Measurements from ENCODE around the gene HS6ST2. TPM values are rescaled to one million over a fixed set of nuclear protein-coding genes. Genes with fewer than 3 reads are reported as not detected.

The HS6ST2 gene
- total RNA-seq, 1 donor from 2014 or later, result not detected

GRCh38 chrX:132689612-132690563 lies 268.5 kb downstream of the HS6ST2 start:
- no peak for DNase-seq (ENCODE audit: low spot score in 2 of 2)
- Histone ChIP-seq H3K27ac (no peak overlapping the region), H3K9me3 (no peaks in the 10 kb centered on the region), H3K36me3 (no peaks in the 10 kb centered on the region), H3K4me3 (no peak overlapping the region), H3K27me3 (no peaks in the 10 kb centered on the region), H3K4me1 (no peaks in the 10 kb centered on the region)
- TF ChIP-seq CTCF (IDR thresholded peaks at IDR 0.05), result no peak
- intact Hi-C loops (cut with DNase I), result no loop called here

GRCh38 chrX:132685276-132685675 lies 273.2 kb downstream of the HS6ST2 start:
- Histone ChIP-seq H3K9me3 (no peaks in the 10 kb centered on the region), H3K36me3 (no peaks in the 10 kb centered on the region), H3K4me1 (no peaks in the 10 kb centered on the region), H3K27ac (no peak overlapping the region), H3K27me3 (no peaks in the 10 kb centered on the region), H3K4me3 (no peak overlapping the region)
- no peak for DNase-seq (ENCODE audit: low spot score in 2 of 2)
- intact Hi-C loops (cut with DNase I), result no loop called here
- no peak for TF ChIP-seq CTCF (IDR thresholded peaks at IDR 0.05)

GRCh38 chrX:132677233-132677716 lies 281.2 kb downstream of the HS6ST2 start:
- no peak overlapping the region for H3K4me3 ChIP-seq
- H3K9me3 ChIP-seq, result no peaks in the 10 kb centered on the region
- no peaks in the 10 kb centered on the region for H3K36me3 ChIP-seq
- intact Hi-C loops (cut with DNase I), result no loop called here
- no peak for TF ChIP-seq CTCF (IDR thresholded peaks at IDR 0.05)
- no peaks in the 10 kb centered on the region for H3K27me3 ChIP-seq
- H3K4me1 ChIP-seq, result no peaks in the 10 kb centered on the region
- DNase-seq (ENCODE audit: low spot score in 2 of 2), result no peak
- no peak overlapping the region for H3K27ac ChIP-seq

- no peaks in the 10 kb centered on the region for H3K9me3 ChIP-seq
- intact Hi-C loops (cut with DNase I), result no loop called here
- H3K27ac ChIP-seq, result no peak overlapping the region
- no peaks in the 10 kb centered on the region for H3K27me3 ChIP-seq
- H3K36me3 ChIP-seq, result no peaks in the 10 kb centered on the region
- H3K4me3 ChIP-seq, result no peak overlapping the region
- TF ChIP-seq CTCF (IDR thresholded peaks at IDR 0.05), result no peak
- H3K4me1 ChIP-seq, result no peaks in the 10 kb centered on the region
- no peak for DNase-seq (ENCODE audit: low spot score in 2 of 2)
These were observed 281.8 kb downstream of the HS6ST2 start for GRCh38 chrX:132676561-132677186.

- no peak for TF ChIP-seq CTCF (IDR thresholded peaks at IDR 0.05)
- intact Hi-C loops (cut with DNase I), result no loop called here
- no peak overlapping the region for H3K27ac ChIP-seq
- H3K4me3 ChIP-seq, result no peak overlapping the region
- no peaks in the 10 kb centered on the region for H3K9me3 ChIP-seq
- DNase-seq (ENCODE audit: low spot score in 2 of 2), result no peak
- H3K36me3 ChIP-seq, result no peaks in the 10 kb centered on the region
- no peaks in the 10 kb centered on the region for H3K27me3 ChIP-seq
- no peaks in the 10 kb centered on the region for H3K4me1 ChIP-seq
These were observed 282.3 kb downstream of the HS6ST2 start for GRCh38 chrX:132676102-132676501.

All from ascending aorta (tissue), 2 donors.